ENCODE results near the gene FTCD. TPM values are rescaled to one million over a fixed set of nuclear protein-coding genes. Genes with fewer than 3 reads are reported as not detected.

The FTCD gene
- total and polyA plus RNA-seq, 2 donors (not counting 3 experiments of a cell fraction or from before 2014, with no cell fraction given): 0.06 to 1.2 TPM

DNA sequence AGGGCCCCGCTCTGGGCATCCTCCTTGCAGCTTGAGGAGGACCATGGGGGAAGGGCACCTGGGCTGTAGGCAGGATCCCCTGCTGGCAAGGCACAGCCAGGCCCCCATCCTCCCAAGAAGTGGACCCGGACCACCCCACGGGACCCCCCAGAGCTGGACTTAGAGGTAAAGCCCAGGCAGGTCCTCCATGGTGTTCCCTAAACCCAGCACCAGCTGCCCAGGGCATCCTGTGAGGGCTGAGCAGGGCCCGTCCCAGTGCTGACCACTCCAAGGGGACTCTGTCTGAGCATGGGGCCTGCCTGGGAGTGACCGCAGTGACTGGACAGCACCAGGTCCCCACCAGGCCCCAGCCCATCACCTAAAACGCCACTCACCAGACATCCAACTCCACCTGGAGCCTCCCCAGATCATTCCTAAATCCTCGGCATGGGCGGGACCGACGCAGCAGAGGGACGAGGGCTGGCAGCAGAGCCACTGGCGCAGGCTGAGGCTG, 36.2 kb downstream of the FTCD start:
- Histone ChIP-seq H3K9me1 (replicated peaks; ENCODE audit: control insufficient read depth, extremely low read depth, insufficient read depth, low read length) (no peaks in the 10 kb centered on the region), H3K4me2 (ENCODE audit: insufficient read depth, low read length) (no peak overlapping the region), H3K9me3 (replicated peaks; ENCODE audit: control insufficient read depth, insufficient read depth, low read length) (no peaks in the 10 kb centered on the region), H3K4me3 (replicated peaks in 1 of 3; ENCODE audit: insufficient read depth in 1 of 3, low read depth in 1 of 3, low read length in 3 of 3) (no peak overlapping the region), H4K20me1 (replicated peaks; ENCODE audit: control insufficient read depth, extremely low read depth, insufficient read depth, low read length) (no peaks in the 10 kb centered on the region), H3K9ac (replicated peaks; ENCODE audit: extremely low read depth, insufficient read depth, low read length) (no peak overlapping the region), H3K36me3 (ENCODE audit: control insufficient read depth in 2 of 2, extremely low read depth in 1 of 2, insufficient read depth in 2 of 2, low read length in 2 of 2) (no peaks in the 10 kb centered on the region), H3K79me2 (ENCODE audit: control insufficient read depth, insufficient read depth, low read length) (no peaks in the 10 kb centered on the region), H3K27ac (ENCODE audit: insufficient read depth, low read depth, low read length) (no peak overlapping the region), H3K4me1 (ENCODE audit: control insufficient read depth, extremely low read depth, insufficient read depth, low read length) (no peaks in the 10 kb centered on the region), H3K27me3 (ENCODE audit: control insufficient read depth in 2 of 2, insufficient read depth in 2 of 2, low read length in 2 of 2) (no peaks in the 10 kb centered on the region), H2AFZ (ENCODE audit: low read depth, low read length) (no peak overlapping the region)
- FAIRE-seq (no peak), DNase-seq (ENCODE audit: low read depth, low spot score) (no peak)
- intact Hi-C loops (cut with micrococcal nuclease) (no loop called here), dilution Hi-C loops (cut with MboI; ENCODE audit: extremely low pct_ligation_motif_present, low sequenced_read_pairs) (no loop called here)
- ChIA-PET POLR2A (no interaction called here), CTCF (no interaction called here)
- no TSS peak for BruUV-seq (replicated peaks)
- TF ChIP-seq POLR2AphosphoS5 (IDR thresholded peaks at IDR 0.05; ENCODE audit: insufficient read depth, low read depth, low read length) (no peak), POLR2A (IDR thresholded peaks at IDR 0.05; ENCODE audit: low read depth, low read length) (no peak), GATA2 (IDR thresholded peaks at IDR 0.05; ENCODE audit: insufficient read depth, insufficient read length, low read depth, low read length) (no peak), JUN (IDR thresholded peaks at IDR 0.05; ENCODE audit: borderline replicate concordance, insufficient read depth, insufficient read length, low read depth) (no peak), FOS (IDR thresholded peaks at IDR 0.05; ENCODE audit: borderline replicate concordance, insufficient read depth, low read length) (no peak)

DNA sequence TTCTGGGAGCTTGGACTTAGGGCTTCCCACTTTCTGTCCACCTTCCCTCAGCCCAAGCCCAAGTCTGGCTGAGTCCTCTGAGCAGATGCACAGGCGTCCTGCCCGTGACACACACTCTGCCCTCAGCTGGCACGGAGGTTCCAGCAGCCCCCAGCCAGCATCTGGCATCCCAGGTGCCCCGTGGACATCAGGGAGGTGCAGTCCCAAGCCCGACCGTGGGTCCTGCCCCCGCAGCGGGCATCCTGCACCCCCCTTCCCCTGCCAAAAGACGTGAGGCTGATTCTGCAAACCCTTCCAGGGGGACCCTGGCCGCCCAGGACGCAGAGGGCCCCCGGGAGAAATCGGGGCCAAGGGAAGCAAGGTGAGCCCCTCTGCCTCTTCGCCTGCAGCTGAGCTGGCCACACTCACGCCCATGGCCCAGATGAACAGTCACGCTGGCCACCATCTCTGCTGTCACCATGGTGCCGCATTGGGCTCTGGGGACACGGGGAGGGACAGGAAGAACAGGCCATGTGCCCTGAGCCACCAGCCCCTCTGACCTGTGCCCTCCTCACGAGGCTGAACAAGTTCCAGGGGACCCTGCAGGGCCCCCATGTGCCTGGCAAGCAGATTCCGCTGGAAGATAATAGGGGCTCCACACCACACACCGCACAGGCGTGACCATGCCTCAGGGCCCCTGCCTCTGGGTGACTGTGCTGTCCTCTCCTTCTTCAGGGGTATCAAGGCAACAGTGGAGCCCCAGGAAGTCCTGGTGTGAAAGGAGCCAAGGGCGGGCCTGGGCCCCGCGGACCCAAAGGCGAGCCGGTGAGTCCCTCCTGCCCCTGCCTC, 36.8 kb downstream of the FTCD start:
- ChIA-PET CTCF (no interaction called here), POLR2A (no interaction called here)
- no peak for FAIRE-seq
- no peaks in the 10 kb centered on the region for H3K9me3 ChIP-seq (replicated peaks; ENCODE audit: control insufficient read depth, insufficient read depth, low read length)
- no peak for TF ChIP-seq EZH2 (IDR thresholded peaks at IDR 0.05; ENCODE audit: borderline replicate concordance, low read depth, low read length, severe bottlenecking)
- TF ChIP-seq GATA2 (IDR thresholded peaks at IDR 0.05; ENCODE audit: insufficient read depth, insufficient read length, low read depth, low read length): no peak
- TF ChIP-seq, protein P1, sequence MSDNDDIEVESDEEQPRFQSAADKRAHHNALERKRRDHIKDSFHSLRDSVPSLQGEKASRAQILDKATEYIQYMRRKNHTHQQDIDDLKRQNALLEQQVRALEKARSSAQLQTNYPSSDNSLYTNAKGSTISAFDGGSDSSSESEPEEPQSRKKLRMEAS (IDR thresholded peaks at IDR 0.05; ENCODE audit: insufficient read depth, insufficient read length): no peak
- no peak for TF ChIP-seq MYC (IDR thresholded peaks at IDR 0.05; ENCODE audit: low read depth, low read length)
- TF ChIP-seq JUN (IDR thresholded peaks at IDR 0.05; ENCODE audit: borderline replicate concordance, insufficient read depth, insufficient read length, low read depth): no peak
- TF ChIP-seq POLR2A (IDR thresholded peaks at IDR 0.05; ENCODE audit: low read depth, low read length): no peak
- no peak for TF ChIP-seq FOS (IDR thresholded peaks at IDR 0.05; ENCODE audit: borderline replicate concordance, insufficient read depth, low read length)
- TF ChIP-seq, protein P2, sequence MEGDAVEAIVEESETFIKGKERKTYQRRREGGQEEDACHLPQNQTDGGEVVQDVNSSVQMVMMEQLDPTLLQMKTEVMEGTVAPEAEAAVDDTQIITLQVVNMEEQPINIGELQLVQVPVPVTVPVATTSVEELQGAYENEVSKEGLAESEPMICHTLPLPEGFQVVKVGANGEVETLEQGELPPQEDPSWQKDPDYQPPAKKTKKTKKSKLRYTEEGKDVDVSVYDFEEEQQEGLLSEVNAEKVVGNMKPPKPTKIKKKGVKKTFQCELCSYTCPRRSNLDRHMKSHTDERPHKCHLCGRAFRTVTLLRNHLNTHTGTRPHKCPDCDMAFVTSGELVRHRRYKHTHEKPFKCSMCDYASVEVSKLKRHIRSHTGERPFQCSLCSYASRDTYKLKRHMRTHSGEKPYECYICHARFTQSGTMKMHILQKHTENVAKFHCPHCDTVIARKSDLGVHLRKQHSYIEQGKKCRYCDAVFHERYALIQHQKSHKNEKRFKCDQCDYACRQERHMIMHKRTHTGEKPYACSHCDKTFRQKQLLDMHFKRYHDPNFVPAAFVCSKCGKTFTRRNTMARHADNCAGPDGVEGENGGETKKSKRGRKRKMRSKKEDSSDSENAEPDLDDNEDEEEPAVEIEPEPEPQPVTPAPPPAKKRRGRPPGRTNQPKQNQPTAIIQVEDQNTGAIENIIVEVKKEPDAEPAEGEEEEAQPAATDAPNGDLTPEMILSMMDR (IDR thresholded peaks at IDR 0.05; ENCODE audit: extremely low read depth in 1 of 2, insufficient read depth in 1 of 2, low read depth in 1 of 2, low read length in 2 of 2): no peak
- no peak for TF ChIP-seq POLR2AphosphoS5 (IDR thresholded peaks at IDR 0.05; ENCODE audit: insufficient read depth, low read depth, low read length)
- no peak overlapping the region for H2AFZ ChIP-seq (ENCODE audit: low read depth, low read length)
- no peak overlapping the region for H3K27ac ChIP-seq (ENCODE audit: insufficient read depth, low read depth, low read length)
- dilution Hi-C loops (cut with MboI; ENCODE audit: extremely low pct_ligation_motif_present, low sequenced_read_pairs) (no loop called here), intact Hi-C loops (cut with micrococcal nuclease) (no loop called here)
- no peak for DNase-seq (ENCODE audit: low read depth, low spot score)
- H3K4me2 ChIP-seq (ENCODE audit: insufficient read depth, low read length): no peak overlapping the region
- no peaks in the 10 kb centered on the region for H3K4me1 ChIP-seq (ENCODE audit: control insufficient read depth, extremely low read depth, insufficient read depth, low read length)
- no peaks in the 10 kb centered on the region for H3K27me3 ChIP-seq (ENCODE audit: control insufficient read depth in 2 of 2, insufficient read depth in 2 of 2, low read length in 2 of 2)
- H3K4me3 ChIP-seq (replicated peaks in 1 of 3; ENCODE audit: insufficient read depth in 1 of 3, low read depth in 1 of 3, low read length in 3 of 3): no peak overlapping the region
- H3K79me2 ChIP-seq (ENCODE audit: control insufficient read depth, insufficient read depth, low read length): no peaks in the 10 kb centered on the region
- H4K20me1 ChIP-seq (replicated peaks; ENCODE audit: control insufficient read depth, extremely low read depth, insufficient read depth, low read length): no peaks in the 10 kb centered on the region
- no peaks in the 10 kb centered on the region for H3K9me1 ChIP-seq (replicated peaks; ENCODE audit: control insufficient read depth, extremely low read depth, insufficient read depth, low read length)
- no peak overlapping the region for H3K9ac ChIP-seq (replicated peaks; ENCODE audit: extremely low read depth, insufficient read depth, low read length)
- BruUV-seq (replicated peaks): no TSS peak
- H3K36me3 ChIP-seq (ENCODE audit: control insufficient read depth in 2 of 2, extremely low read depth in 1 of 2, insufficient read depth in 2 of 2, low read length in 2 of 2): no peaks in the 10 kb centered on the region

All from endothelial cell of umbilical vein (primary cell).